ENCODE measurements around the gene FFAR2. TPM values are rescaled to one million over a fixed set of nuclear protein-coding genes. Genes with fewer than 3 reads are reported as not detected.

FFAR2 gene
- total RNA-seq, 1 experiment from 2014 or later: not detected

- Histone ChIP-seq H3K4me1 (ENCODE audit: insufficient read depth, low read length) (no peaks in the 10 kb centered on the region), H3K4me2 (ENCODE audit: low read length) (no peak overlapping the region), H3K27ac (ENCODE audit: low read length) (no peak overlapping the region), H3F3A (ENCODE audit: low read length, unreplicated experiment) (no peaks in the 10 kb centered on the region), H2AFZ (ENCODE audit: low read length) (no peak overlapping the region), H3K4me3 (ENCODE audit: low read length) (no peak overlapping the region), H3K9ac (ENCODE audit: low read length) (no peak overlapping the region), H3K79me2 (ENCODE audit: low read length) (no peaks in the 10 kb centered on the region), H3K9me3 (ENCODE audit: low read length) (no peaks in the 10 kb centered on the region), H3K9me2 (replicated peaks; ENCODE audit: low read length) (no peaks in the 10 kb centered on the region), H3K27me3 (ENCODE audit: low read length) (peaks cover 38% of the 10 kb centered on the region), H3K36me3 (ENCODE audit: low read depth, low read length) (no peaks in the 10 kb centered on the region), H4K20me1 (ENCODE audit: low read length) (no peaks in the 10 kb centered on the region)
- DNase-seq: no peak
- no peak for ATAC-seq
- no TSS peak for BruUV-seq (replicated peaks)
- TF ChIP-seq EZH2phosphoT487 (IDR thresholded peaks at IDR 0.05; ENCODE audit: borderline replicate concordance, low read length) (no peak), EZH2 (IDR thresholded peaks at IDR 0.05; ENCODE audit: low read length, unreplicated experiment) (no peak), CTCF (conservative IDR thresholded peaks at IDR 0.05; ENCODE audit: low read depth, low read length) (no peak)
- intact Hi-C loops (cut with micrococcal nuclease): no loop called here
- ChIA-PET POLR2A (ENCODE audit: unreplicated experiment) (no interaction called here), CTCF (no interaction called here)
Measured at GRCh38 chr19:35417713-35418534, 30.1 kb upstream of the FFAR2 start.

- Histone ChIP-seq H3K79me2 (ENCODE audit: low read length) (no peaks in the 10 kb centered on the region), H3F3A (ENCODE audit: low read length, unreplicated experiment) (no peaks in the 10 kb centered on the region), H3K9ac (ENCODE audit: low read length) (no peak overlapping the region), H2AFZ (ENCODE audit: low read length) (no peak overlapping the region), H4K20me1 (ENCODE audit: low read length) (no peaks in the 10 kb centered on the region), H3K9me2 (replicated peaks; ENCODE audit: low read length) (no peaks in the 10 kb centered on the region), H3K4me1 (ENCODE audit: insufficient read depth, low read length) (no peaks in the 10 kb centered on the region), H3K36me3 (ENCODE audit: low read depth, low read length) (no peaks in the 10 kb centered on the region), H3K4me2 (ENCODE audit: low read length) (no peak overlapping the region), H3K27ac (ENCODE audit: low read length) (no peak overlapping the region), H3K4me3 (ENCODE audit: low read length) (no peak overlapping the region), H3K9me3 (ENCODE audit: low read length) (no peaks in the 10 kb centered on the region), H3K27me3 (ENCODE audit: low read length) (peaks cover 41% of the 10 kb centered on the region)
- intact Hi-C loops (cut with micrococcal nuclease): no loop called here
- ChIA-PET POLR2A (ENCODE audit: unreplicated experiment) (no interaction called here), CTCF (no interaction called here)
- DNase-seq (no peak), ATAC-seq (no peak)
- TF ChIP-seq EZH2phosphoT487 (IDR thresholded peaks at IDR 0.05; ENCODE audit: borderline replicate concordance, low read length): no peak
- no peak for TF ChIP-seq EZH2 (IDR thresholded peaks at IDR 0.05; ENCODE audit: low read length, unreplicated experiment)
- TF ChIP-seq CTCF (conservative IDR thresholded peaks at IDR 0.05; ENCODE audit: low read depth, low read length): no peak
- BruUV-seq (replicated peaks): no TSS peak
Measured at GRCh38 chr19:35419046-35419445, 29.0 kb upstream of the FFAR2 start.

- TF ChIP-seq EZH2phosphoT487 (IDR thresholded peaks at IDR 0.05; ENCODE audit: borderline replicate concordance, low read length) (no peak), EZH2 (IDR thresholded peaks at IDR 0.05; ENCODE audit: low read length, unreplicated experiment) (no peak), CTCF (conservative IDR thresholded peaks at IDR 0.05; ENCODE audit: low read depth, low read length) (no peak)
- Histone ChIP-seq H2AFZ (ENCODE audit: low read length) (no peak overlapping the region), H3K9ac (ENCODE audit: low read length) (no peak overlapping the region), H3K9me2 (replicated peaks; ENCODE audit: low read length) (no peaks in the 10 kb centered on the region), H3K9me3 (ENCODE audit: low read length) (no peaks in the 10 kb centered on the region), H4K20me1 (ENCODE audit: low read length) (no peaks in the 10 kb centered on the region), H3K79me2 (ENCODE audit: low read length) (no peaks in the 10 kb centered on the region), H3K36me3 (ENCODE audit: low read depth, low read length) (no peaks in the 10 kb centered on the region), H3F3A (ENCODE audit: low read length, unreplicated experiment) (no peaks in the 10 kb centered on the region), H3K4me2 (ENCODE audit: low read length) (no peak overlapping the region), H3K27me3 (ENCODE audit: low read length) (peaks cover 41% of the 10 kb centered on the region), H3K4me1 (ENCODE audit: insufficient read depth, low read length) (no peaks in the 10 kb centered on the region), H3K27ac (ENCODE audit: low read length) (no peak overlapping the region), H3K4me3 (ENCODE audit: low read length) (no peak overlapping the region)
- no TSS peak for BruUV-seq (replicated peaks)
- DNase-seq (no peak), ATAC-seq (no peak)
- POLR2A ChIA-PET (ENCODE audit: unreplicated experiment): no interaction called here
- intact Hi-C loops (cut with micrococcal nuclease): no loop called here
- CTCF ChIA-PET: no interaction called here
Measured at GRCh38 chr19:35419805-35420204, 28.3 kb upstream of the FFAR2 start.

Data from PC-3 (cell line).